Activated T-cell treated with anti-CD3 and anti-CD28 coated beads, Interleukin-2, amount 50 U/mL, for 4 hours (primary cell): ENCODE results near the gene COL6A5. TPM values are rescaled to one million over a fixed set of nuclear protein-coding genes. Genes with fewer than 3 reads are reported as not detected.

Experiments used
- ATAC-seq, 2 donors: fragments of 200-7000 bp; cut with Tn5 transposase; one replicate each; pipeline ENCODE4 v1.10.0; 2021
- DNase-seq: peaks from one replicate; pipeline ENCODE4 v3.0.0-alpha.2; 2020
- H3K27me3 Mint-ChIP-seq: one replicate; pipeline ENCODE4 v1.8.0; 2021; ENCODE audit warnings: low read depth, mixed read lengths
- H3K36me3 Mint-ChIP-seq: one replicate; pipeline ENCODE4 v1.8.0; 2022; ENCODE audit warnings: mixed read lengths; ENCODE audit not compliant: insufficient read depth
- H3K4me1 Mint-ChIP-seq: one replicate; pipeline ENCODE4 v1.8.0; 2021; ENCODE audit warnings: low read depth, mixed read lengths
- H3K4me3 Mint-ChIP-seq: one replicate; pipeline ENCODE4 v1.8.0; 2021; ENCODE audit warnings: mild to moderate bottlenecking, moderate library complexity, mixed read lengths
- H3K9me3 Mint-ChIP-seq: one replicate; pipeline ENCODE4 v1.8.0; 2021; ENCODE audit warnings: mixed read lengths
- total RNA-seq, 3 donors: library from RNA; stranded (reverse); gene quantifications; one replicate each; pipeline ENCODE4 v1.2.1, GENCODE V29; 2021

COL6A5 gene
- total RNA-seq, 3 donors from 2014 or later, result not detected

GRCh38 chr3:130491431-130491830 is 146.0 kb downstream of the COL6A5 start:
- no peaks in the 10 kb centered on the region for H3K9me3 Mint-ChIP-seq
- DNase-seq, result no peak
- no peaks in the 10 kb centered on the region for H3K36me3 Mint-ChIP-seq
- H3K4me3 Mint-ChIP-seq, result no peak overlapping the region
- peaks cover 5% of the 10 kb centered on the region for H3K27me3 Mint-ChIP-seq
- no peaks in the 10 kb centered on the region for H3K4me1 Mint-ChIP-seq
- no peak for ATAC-seq

DNA sequence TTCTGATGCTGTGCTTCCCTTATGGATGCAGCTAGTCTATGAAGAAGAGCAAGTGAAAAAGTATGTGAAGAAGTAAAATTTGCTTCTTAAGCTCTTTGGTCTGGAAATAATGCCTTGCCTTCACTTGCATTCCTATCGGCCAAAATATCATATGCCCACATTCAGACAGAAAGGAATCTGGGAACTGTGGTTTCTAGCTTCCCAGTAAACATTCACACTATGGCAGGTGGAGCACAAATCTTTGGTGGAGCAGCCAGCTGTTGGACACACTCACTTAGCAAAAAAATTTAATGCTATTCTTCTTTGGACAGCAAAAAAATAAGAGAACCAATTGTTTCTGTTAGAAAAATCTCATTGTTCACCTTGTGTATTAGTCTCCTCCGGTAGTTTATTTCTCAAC is 159.2 kb downstream of the COL6A5 start:
- Mint-ChIP-seq H3K36me3 (no peaks in the 10 kb centered on the region), H3K27me3 (peaks cover 5% of the 10 kb centered on the region), H3K9me3 (no peaks in the 10 kb centered on the region), H3K4me3 (no peak overlapping the region), H3K4me1 (no peaks in the 10 kb centered on the region)
- DNase-seq, result no peak
- ATAC-seq, result no peak

GRCh38 chr3:130506031-130506430 is 160.6 kb downstream of the COL6A5 start:
- ATAC-seq (no peak), DNase-seq (no peak)
- H3K27me3 Mint-ChIP-seq, result peaks cover 8% of the 10 kb centered on the region
- H3K9me3 Mint-ChIP-seq, result no peaks in the 10 kb centered on the region
- H3K4me1 Mint-ChIP-seq, result no peaks in the 10 kb centered on the region
- no peaks in the 10 kb centered on the region for H3K36me3 Mint-ChIP-seq
- no peak overlapping the region for H3K4me3 Mint-ChIP-seq

- H3K4me3 Mint-ChIP-seq, result no peak overlapping the region
- H3K4me1 Mint-ChIP-seq, result no peaks in the 10 kb centered on the region
- DNase-seq (no peak), ATAC-seq (no peak)
- no peaks in the 10 kb centered on the region for H3K9me3 Mint-ChIP-seq
- H3K36me3 Mint-ChIP-seq, result no peaks in the 10 kb centered on the region
- H3K27me3 Mint-ChIP-seq, result peaks cover 12% of the 10 kb centered on the region
These were observed 162.3 kb downstream of the COL6A5 start for GRCh38 chr3:130507746-130508145.

DNA sequence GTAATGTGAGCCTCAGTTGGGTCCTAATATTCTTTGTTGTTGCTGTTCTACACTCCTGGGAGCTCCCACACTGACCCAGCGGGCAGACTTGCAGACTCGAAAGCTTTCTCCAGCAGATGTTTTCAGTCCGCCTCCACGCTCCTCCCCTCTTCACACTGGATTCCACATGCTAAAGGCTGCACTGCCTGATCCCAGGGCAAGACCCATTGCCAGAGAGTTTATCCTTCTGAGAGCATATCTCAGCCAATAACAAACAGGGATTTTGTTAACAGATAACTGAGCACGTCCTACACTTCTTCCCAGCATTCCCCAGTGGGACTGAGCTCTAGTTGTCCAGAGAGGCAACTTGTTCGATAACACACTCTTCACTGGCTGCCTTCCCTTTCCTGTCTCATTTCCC is 163.5 kb downstream of the COL6A5 start:
- Mint-ChIP-seq H3K4me3 (no peak overlapping the region), H3K27me3 (peaks cover 12% of the 10 kb centered on the region), H3K4me1 (no peaks in the 10 kb centered on the region), H3K9me3 (no peaks in the 10 kb centered on the region), H3K36me3 (no peaks in the 10 kb centered on the region)
- DNase-seq (no peak), ATAC-seq (no peak)

DNA sequence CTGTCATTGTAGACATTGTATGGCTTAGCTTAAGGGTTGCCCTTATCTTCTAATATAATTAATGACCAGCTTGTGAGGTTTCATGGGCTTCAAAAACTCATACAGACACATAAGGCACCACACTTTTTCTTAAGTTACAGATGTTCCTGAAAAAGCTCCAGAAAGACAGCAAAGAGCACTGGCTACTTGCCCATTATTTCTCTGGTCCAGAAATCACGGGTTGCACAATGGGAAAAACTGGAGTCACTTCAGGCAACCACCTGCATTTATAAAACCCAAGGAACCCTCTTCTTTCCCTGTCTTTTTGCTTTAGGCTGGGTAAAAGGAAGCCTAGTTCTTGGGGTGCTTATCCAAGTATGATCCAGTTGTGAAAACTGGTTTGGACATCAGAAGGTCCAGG is 169.2 kb downstream of the COL6A5 start:
- ATAC-seq (no peak), DNase-seq (no peak)
- Mint-ChIP-seq H3K4me3 (no peak overlapping the region), H3K27me3 (peaks cover 37% of the 10 kb centered on the region), H3K4me1 (no peaks in the 10 kb centered on the region), H3K36me3 (no peaks in the 10 kb centered on the region), H3K9me3 (no peaks in the 10 kb centered on the region)

DNA sequence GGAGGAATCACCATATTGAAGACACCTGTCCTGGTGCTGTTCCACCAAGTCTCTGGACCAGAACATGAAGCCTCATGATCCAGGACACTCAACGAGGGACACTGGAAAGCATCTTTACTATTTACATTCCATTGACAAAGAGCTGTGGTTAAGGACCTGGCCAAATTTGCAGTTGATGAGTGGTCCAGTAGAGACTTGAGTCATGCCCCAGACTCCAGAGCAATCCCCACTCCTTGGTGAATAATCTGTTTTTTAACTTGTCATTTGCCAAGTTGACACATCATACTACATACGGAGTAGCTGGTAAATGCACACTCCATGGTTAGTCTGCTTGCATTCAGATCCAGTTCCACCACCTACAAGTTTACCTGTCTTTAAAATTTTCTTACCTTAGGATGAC is 170.3 kb downstream of the COL6A5 start:
- no peaks in the 10 kb centered on the region for H3K9me3 Mint-ChIP-seq
- DNase-seq (no peak), ATAC-seq (no peak)
- peaks cover 41% of the 10 kb centered on the region for H3K27me3 Mint-ChIP-seq
- H3K4me1 Mint-ChIP-seq, result no peaks in the 10 kb centered on the region
- H3K4me3 Mint-ChIP-seq, result no peak overlapping the region
- no peaks in the 10 kb centered on the region for H3K36me3 Mint-ChIP-seq

GRCh38 chr3:130516645-130517512 is 171.4 kb downstream of the COL6A5 start, which contains the start of gene COL6A6:
TSS of gene COL6A6 (plus strand) at chr3:130517177. CDS start at chr3:130560365, 43,188 bp downstream.
- DNase-seq (no peak), ATAC-seq (no peak)
- no peaks in the 10 kb centered on the region for H3K9me3 Mint-ChIP-seq
- H3K27me3 Mint-ChIP-seq, result peaks cover 38% of the 10 kb centered on the region
- H3K36me3 Mint-ChIP-seq, result no peaks in the 10 kb centered on the region
- H3K4me1 Mint-ChIP-seq, result no peaks in the 10 kb centered on the region
- H3K4me3 Mint-ChIP-seq, result no peak within 1 kb of the TSS

DNA sequence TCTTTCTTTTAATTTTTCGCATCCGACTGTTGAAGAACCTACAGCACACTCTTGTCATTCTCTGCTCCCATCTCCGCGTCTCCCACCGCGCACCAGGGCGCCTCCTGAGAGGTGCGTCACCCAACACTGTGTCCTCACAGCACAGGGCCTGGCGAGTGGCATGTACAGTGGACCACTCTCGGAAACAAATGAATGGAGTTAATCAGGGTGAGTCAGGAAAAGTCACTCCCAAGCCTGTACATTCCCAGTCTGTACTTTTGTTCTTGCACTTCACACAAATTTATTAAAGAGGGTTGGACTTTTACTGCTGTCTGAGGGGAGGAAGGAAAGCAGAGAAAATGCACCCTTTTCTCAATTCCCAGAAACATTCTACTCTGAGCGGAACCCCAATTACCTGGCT is 172.1 kb downstream of the COL6A5 start:
- Mint-ChIP-seq H3K9me3 (no peaks in the 10 kb centered on the region), H3K27me3 (peaks cover 37% of the 10 kb centered on the region), H3K4me3 (no peak overlapping the region), H3K4me1 (no peaks in the 10 kb centered on the region), H3K36me3 (no peaks in the 10 kb centered on the region)
- DNase-seq (no peak), ATAC-seq (no peak)

GRCh38 chr3:130519754-130520153 is 174.3 kb downstream of the COL6A5 start:
- Mint-ChIP-seq H3K4me1 (no peaks in the 10 kb centered on the region), H3K4me3 (no peak overlapping the region), H3K27me3 (peaks cover 44% of the 10 kb centered on the region), H3K9me3 (no peaks in the 10 kb centered on the region), H3K36me3 (no peaks in the 10 kb centered on the region)
- DNase-seq (no peak), ATAC-seq (no peak)

GRCh38 chr3:130522399-130522798 is 176.9 kb downstream of the COL6A5 start:
- Mint-ChIP-seq H3K9me3 (no peaks in the 10 kb centered on the region), H3K27me3 (peaks cover 35% of the 10 kb centered on the region)
- no peak for ATAC-seq

DNA sequence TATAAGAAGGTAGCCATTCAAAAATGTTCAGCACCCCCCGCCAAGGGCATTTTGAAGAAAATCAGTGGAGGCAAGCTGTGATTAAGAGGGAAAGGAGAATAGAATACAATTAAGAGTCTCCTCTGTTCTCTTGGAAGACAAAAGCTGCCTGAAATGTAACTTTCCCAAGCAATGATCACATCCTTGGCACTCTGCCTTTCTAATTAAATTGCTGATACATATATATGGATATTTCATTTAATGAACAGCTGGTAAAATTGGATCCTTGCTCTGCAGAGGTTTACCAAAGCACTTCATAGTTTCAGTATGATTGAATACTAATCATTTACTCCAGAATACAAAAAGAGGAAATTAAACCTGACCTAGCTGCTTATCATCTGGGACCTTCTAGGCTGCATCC is 182.0 kb downstream of the COL6A5 start:
- ATAC-seq (no peak), DNase-seq (no peak)
- no peaks in the 10 kb centered on the region for H3K9me3 Mint-ChIP-seq
- no peak overlapping the region for H3K4me3 Mint-ChIP-seq
- no peaks in the 10 kb centered on the region for H3K36me3 Mint-ChIP-seq
- peaks cover 20% of the 10 kb centered on the region for H3K27me3 Mint-ChIP-seq
- H3K4me1 Mint-ChIP-seq, result peaks cover 15% of the 10 kb centered on the region

More at GRCh38 chr3:130522399-130522798, 176.9 kb downstream of the COL6A5 start:
- no peaks in the 10 kb centered on the region for H3K36me3 Mint-ChIP-seq
- DNase-seq, result no peak
- H3K4me3 Mint-ChIP-seq, result no peak overlapping the region
- no peaks in the 10 kb centered on the region for H3K4me1 Mint-ChIP-seq

DNA sequence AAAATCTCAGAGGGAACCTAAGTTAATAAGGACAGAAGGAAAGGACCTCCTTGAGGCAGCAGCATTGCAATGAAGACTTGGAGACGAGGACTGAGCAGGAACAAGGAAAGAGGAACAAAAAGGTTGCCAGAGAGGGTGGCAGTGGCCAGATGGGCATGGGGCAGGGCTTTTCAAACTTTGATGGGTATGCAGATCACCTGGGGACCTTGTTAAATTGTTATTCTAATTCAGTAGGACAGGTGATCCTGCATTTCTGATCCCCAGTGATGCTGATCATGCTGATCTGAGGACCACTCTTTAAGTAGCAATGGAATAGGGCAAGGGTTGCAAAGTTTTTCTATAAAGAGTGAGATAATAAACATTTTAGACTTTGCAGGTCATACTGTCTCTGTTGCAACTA is 182.6 kb downstream of the COL6A5 start:
- Mint-ChIP-seq H3K27me3 (peaks cover 17% of the 10 kb centered on the region), H3K9me3 (no peaks in the 10 kb centered on the region), H3K4me3 (no peak overlapping the region), H3K36me3 (no peaks in the 10 kb centered on the region), H3K4me1 (peaks cover 15% of the 10 kb centered on the region)
- ATAC-seq (no peak), DNase-seq (no peak)

DNA sequence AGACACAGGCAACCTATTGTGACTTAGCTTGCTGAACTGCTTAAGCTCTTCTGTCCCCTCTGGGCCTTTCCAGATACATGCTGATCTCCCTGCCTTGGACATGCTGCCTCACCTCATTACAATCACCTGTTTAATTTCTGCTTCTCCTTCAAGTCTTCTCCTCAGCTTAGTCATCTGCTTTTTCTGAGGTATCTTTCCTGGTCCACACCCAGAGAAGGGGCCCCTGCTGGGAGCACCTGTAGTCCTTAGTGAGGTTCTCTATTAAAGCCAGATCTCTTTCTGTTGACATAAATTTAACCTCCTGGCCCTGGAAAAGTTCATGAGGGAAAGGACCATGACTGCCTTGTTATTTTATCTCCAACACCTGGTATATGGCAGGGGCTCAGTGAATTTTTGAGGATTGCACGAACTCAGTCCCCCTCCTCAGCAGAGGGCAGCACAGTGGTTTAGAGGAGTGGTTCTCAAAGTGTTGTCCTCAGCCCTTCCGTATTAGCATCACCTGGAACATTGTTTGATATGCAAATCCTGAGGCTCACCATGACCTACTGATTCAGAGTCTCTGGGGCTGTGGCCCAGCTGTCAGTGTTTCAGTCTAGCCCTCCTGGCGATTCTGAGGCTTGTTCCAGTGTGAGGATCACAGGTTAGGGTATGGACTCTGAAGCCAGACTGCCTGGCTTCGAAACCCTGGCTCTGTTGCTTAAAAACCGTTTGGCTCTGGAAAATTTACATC is 184.2 kb downstream of the COL6A5 start:
- ATAC-seq, result peak in 1 of 2 donors; percentile 27

DNA sequence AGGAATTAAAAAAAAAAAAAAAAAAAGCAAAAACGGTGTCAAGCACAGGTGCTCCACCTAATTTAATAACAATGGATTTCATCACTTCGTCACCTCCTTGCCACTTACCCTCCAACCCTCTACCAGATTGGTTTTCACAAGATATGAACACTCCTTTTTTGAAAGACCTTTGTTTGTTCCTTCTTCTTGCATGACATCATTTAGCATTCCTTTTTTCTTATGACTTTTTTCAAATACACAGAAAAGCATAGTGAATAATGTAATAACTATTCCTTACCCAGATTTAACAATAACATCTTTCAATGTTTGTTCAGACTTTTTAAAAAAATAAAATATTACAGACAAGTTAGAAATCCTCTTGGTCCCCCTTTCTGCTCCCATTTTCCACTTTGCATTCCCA is 187.8 kb downstream of the COL6A5 start:
- H3K4me1 Mint-ChIP-seq, result peaks cover 13% of the 10 kb centered on the region
- peaks cover 7% of the 10 kb centered on the region for H3K27me3 Mint-ChIP-seq
- no peak overlapping the region for H3K4me3 Mint-ChIP-seq
- no peak for DNase-seq
- no peaks in the 10 kb centered on the region for H3K9me3 Mint-ChIP-seq
- ATAC-seq, result no peak
- H3K36me3 Mint-ChIP-seq, result no peaks in the 10 kb centered on the region

More for the DNA sequence above, 184.2 kb downstream of the COL6A5 start:
- Mint-ChIP-seq H3K9me3 (no peaks in the 10 kb centered on the region), H3K4me1 (peaks cover 15% of the 10 kb centered on the region), H3K4me3 (no peak overlapping the region), H3K27me3 (peaks cover 11% of the 10 kb centered on the region), H3K36me3 (no peaks in the 10 kb centered on the region)
- no peak for DNase-seq
